Activated T-helper 1 cell treated with anti-CD3 and anti-CD28 coated beads, Interleukin-2, amount 50 U/mL, for 16 hours (primary cell): ENCODE results near the gene KCNJ8.
"Not testable (repeated sequence)": the region's sequence is repeated elsewhere in the genome, so short reads cannot be mapped to it uniquely, and the experiment has no call there.

Experiments
- DNase-seq, 2 donors: peaks; one replicate each; pipeline ENCODE4 v3.0.0-alpha.2; 2020; ENCODE audit warnings: low read depth in 1 of 2, low spot score in 1 of 2

KCNJ8 gene

GRCh38 chr12:21774358-21775132 is at the start of gene KCNJ8:
Gene KCNJ8, minus strand, starts transcription at chr12:21774706. Its CDS starts 1,090 bp downstream, at chr12:21773616.
- DNase-seq, result no peak

GRCh38 chr12:21823581-21823980 is 49.1 kb upstream of the KCNJ8 start:
- no peak for DNase-seq

- no peak for DNase-seq
Observed at GRCh38 chr12:21819678-21820077, 45.2 kb upstream of the KCNJ8 start.

- no peak for DNase-seq
Observed at GRCh38 chr12:21819236-21819635, 44.7 kb upstream of the KCNJ8 start.

- no peak for DNase-seq
Observed at GRCh38 chr12:21818627-21819026, 44.1 kb upstream of the KCNJ8 start.

GRCh38 chr12:21815306-21816062 is 41.0 kb upstream of the KCNJ8 start:
- no peak for DNase-seq

GRCh38 chr12:21814814-21815213 is 40.3 kb upstream of the KCNJ8 start:
- DNase-seq, result no peak

GRCh38 chr12:21814327-21814726 is 39.8 kb upstream of the KCNJ8 start:
- no peak for DNase-seq

- no peak for DNase-seq
Observed at GRCh38 chr12:21813751-21814150, 39.2 kb upstream of the KCNJ8 start.

- DNase-seq, result no peak
Observed at GRCh38 chr12:21813125-21813524, 38.6 kb upstream of the KCNJ8 start.

GRCh38 chr12:21812340-21812739 is 37.8 kb upstream of the KCNJ8 start:
- DNase-seq, result not testable (repeated sequence)

- no peak for DNase-seq
Observed at GRCh38 chr12:21809100-21809499, 34.6 kb upstream of the KCNJ8 start.

GRCh38 chr12:21806255-21806654 is 31.7 kb upstream of the KCNJ8 start:
- no peak for DNase-seq

- no peak for DNase-seq
Observed at GRCh38 chr12:21801522-21802288, 27.2 kb upstream of the KCNJ8 start.

- DNase-seq, result no peak
Observed at GRCh38 chr12:21800011-21800410, 25.5 kb upstream of the KCNJ8 start.

GRCh38 chr12:21797539-21797938 is 23.0 kb upstream of the KCNJ8 start:
- no peak for DNase-seq

GRCh38 chr12:21795648-21796328 is 21.3 kb upstream of the KCNJ8 start:
- no peak for DNase-seq

- DNase-seq, result not testable (repeated sequence)
Observed at GRCh38 chr12:21794807-21795595, 20.5 kb upstream of the KCNJ8 start.

- DNase-seq, result not testable (repeated sequence)
Observed at GRCh38 chr12:21789687-21790086, 15.2 kb upstream of the KCNJ8 start.
